Duodenal mucosa (tissue), 2 donors: Measurements from ENCODE around the gene LIN9.

Experiments
- H3K27ac ChIP-seq: one replicate; pipeline ENCODE4 v1.7.0; 2013; ENCODE audit warnings: low read depth, low read length
- H3K27me3 ChIP-seq, 2 donors: one replicate each; pipeline ENCODE4 v1.7.0; 2013; ENCODE audit warnings: low read length in 2 of 2, control low read depth in 1 of 2; ENCODE audit not compliant: insufficient read depth in 2 of 2, control insufficient read depth in 1 of 2
- H3K36me3 ChIP-seq, 2 donors: one replicate each; pipeline ENCODE4 v1.7.0; 2013; ENCODE audit warnings: low read length in 2 of 2, control low read depth in 1 of 2; ENCODE audit not compliant: insufficient read depth in 2 of 2, control insufficient read depth in 1 of 2
- H3K4me1 ChIP-seq, 2 donors: one replicate each; pipeline ENCODE4 v1.7.0; 2013; ENCODE audit warnings: low read length in 2 of 2, control low read depth in 1 of 2; ENCODE audit not compliant: insufficient read depth in 2 of 2, control insufficient read depth in 1 of 2
- H3K4me3 ChIP-seq, 2 donors: one replicate each; pipeline ENCODE4 v1.7.0; 2013; ENCODE audit warnings: low read length in 2 of 2, low read depth in 1 of 2
- H3K9ac ChIP-seq, 2 donors: one replicate each; pipeline ENCODE4 v1.7.0; 2013; ENCODE audit warnings: low read length in 2 of 2, low read depth in 1 of 2
- H3K9me3 ChIP-seq, 2 donors: one replicate each; pipeline ENCODE4 v1.7.0; 2013; ENCODE audit warnings: low read length in 2 of 2, control low read depth in 1 of 2; ENCODE audit not compliant: control insufficient read depth in 1 of 2

The LIN9 gene

GRCh38 chr1:226322986-226323385 lies 14.0 kb upstream of the LIN9 start:
- Histone ChIP-seq H3K27ac (no peak overlapping the region), H3K9ac (no peak overlapping the region), H3K9me3 (no peaks in the 10 kb centered on the region), H3K27me3 (no peaks in the 10 kb centered on the region), H3K36me3 (no peaks in the 10 kb centered on the region), H3K4me1 (no peaks in the 10 kb centered on the region), H3K4me3 (no peak overlapping the region)

GRCh38 chr1:226320930-226321329 lies 12.0 kb upstream of the LIN9 start:
- Histone ChIP-seq H3K9me3 (no peaks in the 10 kb centered on the region), H3K4me3 (no peak overlapping the region), H3K4me1 (no peaks in the 10 kb centered on the region), H3K27me3 (no peaks in the 10 kb centered on the region), H3K36me3 (no peaks in the 10 kb centered on the region), H3K9ac (no peak overlapping the region), H3K27ac (no peak overlapping the region)

- H3K4me1 ChIP-seq = no peaks in the 10 kb centered on the region
- no peak overlapping the region for H3K4me3 ChIP-seq
- no peaks in the 10 kb centered on the region for H3K27me3 ChIP-seq
- H3K9me3 ChIP-seq = no peaks in the 10 kb centered on the region
- no peak overlapping the region for H3K9ac ChIP-seq
- no peak overlapping the region for H3K27ac ChIP-seq
- H3K36me3 ChIP-seq = no peaks in the 10 kb centered on the region
Observed at GRCh38 chr1:226318471-226318870, 9.5 kb upstream of the LIN9 start.

- no peak overlapping the region for H3K9ac ChIP-seq
- H3K4me1 ChIP-seq = peaks cover 17 to 20% of the 10 kb centered on the region in 2 donors
- H3K36me3 ChIP-seq = no peaks in the 10 kb centered on the region
- H3K9me3 ChIP-seq = no peaks in the 10 kb centered on the region
- no peak overlapping the region for H3K27ac ChIP-seq
- no peak overlapping the region for H3K4me3 ChIP-seq
- no peaks in the 10 kb centered on the region for H3K27me3 ChIP-seq
Observed at GRCh38 chr1:226314055-226314454, 5.1 kb upstream of the LIN9 start.

- H3K27ac ChIP-seq = no peak overlapping the region
- no peak overlapping the region for H3K9ac ChIP-seq
- no peak overlapping the region for H3K4me3 ChIP-seq
- H3K36me3 ChIP-seq = no peaks in the 10 kb centered on the region
- H3K9me3 ChIP-seq = no peaks in the 10 kb centered on the region
- peaks cover 25 to 26% of the 10 kb centered on the region in 2 donors for H3K4me1 ChIP-seq
- H3K27me3 ChIP-seq = no peaks in the 10 kb centered on the region
Observed at GRCh38 chr1:226312065-226312464, 3.1 kb upstream of the LIN9 start.

GRCh38 chr1:226311376-226311775 lies 2.4 kb upstream of the LIN9 start:
- Histone ChIP-seq H3K4me1 (peaks cover 27 to 29% of the 10 kb centered on the region in 2 donors), H3K36me3 (no peaks in the 10 kb centered on the region), H3K27me3 (no peaks in the 10 kb centered on the region), H3K9me3 (no peaks in the 10 kb centered on the region), H3K9ac (peak overlapping the region in 1 of 2 donors; percentile 23), H3K27ac (peak overlapping the region; percentile 27), H3K4me3 (no peak overlapping the region)

GRCh38 chr1:226310637-226311195 lies 1.8 kb upstream of the LIN9 start:
- H3K27ac ChIP-seq = peak overlapping the region; percentile 27
- H3K9ac ChIP-seq = peak overlapping the region in 1 of 2 donors; percentile 23
- H3K27me3 ChIP-seq = no peaks in the 10 kb centered on the region

GRCh38 chr1:226310245-226310540 lies 1.2 kb upstream of the LIN9 start:
- H3K4me3 ChIP-seq = peak overlapping the region in 1 of 2 donors; percentile 74
- no peak overlapping the region for H3K27ac ChIP-seq
- no peak overlapping the region for H3K9ac ChIP-seq
- no peaks in the 10 kb centered on the region for H3K9me3 ChIP-seq
- peaks cover 27 to 29% of the 10 kb centered on the region in 2 donors for H3K4me1 ChIP-seq
- no peaks in the 10 kb centered on the region for H3K36me3 ChIP-seq
- H3K27me3 ChIP-seq = no peaks in the 10 kb centered on the region

More at GRCh38 chr1:226310637-226311195, 1.8 kb upstream of the LIN9 start:
- H3K9me3 ChIP-seq = no peaks in the 10 kb centered on the region
- peaks cover 27 to 29% of the 10 kb centered on the region in 2 donors for H3K4me1 ChIP-seq
- no peaks in the 10 kb centered on the region for H3K36me3 ChIP-seq
- peak overlapping the region in 1 of 2 donors; percentile 74 for H3K4me3 ChIP-seq

- peak overlapping the region; percentile 11 for H3K27ac ChIP-seq
- no peaks in the 10 kb centered on the region for H3K36me3 ChIP-seq
- no peaks in the 10 kb centered on the region for H3K9me3 ChIP-seq
- H3K9ac ChIP-seq = peak overlapping the region; percentile 53 to 64
- no peaks in the 10 kb centered on the region for H3K27me3 ChIP-seq
- peaks cover 27 to 29% of the 10 kb centered on the region in 2 donors for H3K4me1 ChIP-seq
- peak overlapping the region; percentile 74 to 79 for H3K4me3 ChIP-seq
Observed at GRCh38 chr1:226309398-226310244, 657 bp upstream of the LIN9 start.

GRCh38 chr1:226308166-226308722 lies 720 bp downstream of the LIN9 start:
- Histone ChIP-seq H3K27ac (no peak overlapping the region), H3K9me3 (no peaks in the 10 kb centered on the region), H3K36me3 (no peaks in the 10 kb centered on the region)

More at GRCh38 chr1:226308166-226308722, 720 bp downstream of the LIN9 start:
- H3K4me1 ChIP-seq = peaks cover 27 to 29% of the 10 kb centered on the region in 2 donors
- H3K4me3 ChIP-seq = peak overlapping the region; percentile 95
- no peaks in the 10 kb centered on the region for H3K27me3 ChIP-seq
- H3K9ac ChIP-seq = peak overlapping the region; percentile 67 to 92
